ENCODE data around the gene SSH3. TPM values are rescaled to one million over a fixed set of nuclear protein-coding genes. Genes with fewer than 3 reads are reported as not detected.

SSH3 gene
- polyA plus RNA-seq, 1 donor from 2014 or later: 5.5 TPM

DNA sequence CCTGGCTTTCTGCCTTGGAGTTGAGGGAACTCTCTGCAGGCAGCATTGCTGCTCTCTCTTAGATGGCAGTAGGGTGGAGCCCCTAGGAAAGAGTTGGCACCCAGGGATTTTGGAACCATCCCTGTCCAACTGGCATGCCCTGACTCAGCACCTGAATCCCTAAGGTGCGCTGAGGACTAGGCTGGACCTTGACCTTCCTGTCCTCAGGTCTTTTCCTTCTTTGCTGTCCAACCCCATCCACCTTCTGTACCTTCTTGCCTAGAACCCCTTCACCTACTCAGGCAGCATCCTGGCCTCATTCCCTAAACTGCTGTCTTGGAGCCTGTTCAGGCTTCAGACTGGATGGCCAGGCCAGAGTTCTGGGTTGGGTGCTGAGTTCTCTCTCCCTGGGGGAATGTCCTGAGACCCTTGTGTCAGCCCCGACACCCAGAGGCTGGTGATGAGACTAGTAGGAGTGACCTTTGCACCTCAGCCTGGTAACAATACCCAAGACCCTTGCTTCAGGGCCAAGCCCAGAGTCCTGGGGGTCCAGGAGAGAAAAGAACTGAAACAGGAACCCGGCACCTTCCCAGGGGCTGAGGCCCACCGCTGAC, 52.6 kb downstream of the SSH3 start:
- Mint-ChIP-seq H3K27ac (peak overlapping the region in 2 of 3 donors; percentile 16 to 63), H3K4me3 (peak overlapping the region in 3 of 4 donors; percentile 58 to 80 (median 79)), H3K27me3 (no peaks in the 10 kb centered on the region), H3K4me1 (peaks cover 19 to 49% (median 48%) of the 10 kb centered on the region in 3 donors), H3K9me3 (no peaks in the 10 kb centered on the region), H3K36me3 (no peaks in the 10 kb centered on the region)

- H3K4me3 Mint-ChIP-seq: peak overlapping the region; percentile 1 to 94 (median 54)
- H3K27me3 Mint-ChIP-seq: no peaks in the 10 kb centered on the region
Observed at GRCh38 chr11:67356387-67356863, 53.1 kb downstream of the SSH3 start.

GRCh38 chr11:67356864-67357561, 53.7 kb downstream of the SSH3 start:
- H3K4me3 Mint-ChIP-seq: peak overlapping the region; percentile 1 to 94 (median 54)
- H3K27me3 Mint-ChIP-seq: no peaks in the 10 kb centered on the region
- no peaks in the 10 kb centered on the region for H3K36me3 Mint-ChIP-seq
- H3K9me3 Mint-ChIP-seq: no peaks in the 10 kb centered on the region
- H3K27ac Mint-ChIP-seq: peak overlapping the region; percentile 15 to 47 (median 29)
- peaks cover 21 to 48% (median 41%) of the 10 kb centered on the region in 3 donors for H3K4me1 Mint-ChIP-seq

More at GRCh38 chr11:67356387-67356863, 53.1 kb downstream of the SSH3 start:
- H3K36me3 Mint-ChIP-seq: no peaks in the 10 kb centered on the region
- peak overlapping the region; percentile 6 to 47 (median 29) for H3K27ac Mint-ChIP-seq
- peaks cover 17 to 46% (median 42%) of the 10 kb centered on the region in 3 donors for H3K4me1 Mint-ChIP-seq
- H3K9me3 Mint-ChIP-seq: no peaks in the 10 kb centered on the region

DNA sequence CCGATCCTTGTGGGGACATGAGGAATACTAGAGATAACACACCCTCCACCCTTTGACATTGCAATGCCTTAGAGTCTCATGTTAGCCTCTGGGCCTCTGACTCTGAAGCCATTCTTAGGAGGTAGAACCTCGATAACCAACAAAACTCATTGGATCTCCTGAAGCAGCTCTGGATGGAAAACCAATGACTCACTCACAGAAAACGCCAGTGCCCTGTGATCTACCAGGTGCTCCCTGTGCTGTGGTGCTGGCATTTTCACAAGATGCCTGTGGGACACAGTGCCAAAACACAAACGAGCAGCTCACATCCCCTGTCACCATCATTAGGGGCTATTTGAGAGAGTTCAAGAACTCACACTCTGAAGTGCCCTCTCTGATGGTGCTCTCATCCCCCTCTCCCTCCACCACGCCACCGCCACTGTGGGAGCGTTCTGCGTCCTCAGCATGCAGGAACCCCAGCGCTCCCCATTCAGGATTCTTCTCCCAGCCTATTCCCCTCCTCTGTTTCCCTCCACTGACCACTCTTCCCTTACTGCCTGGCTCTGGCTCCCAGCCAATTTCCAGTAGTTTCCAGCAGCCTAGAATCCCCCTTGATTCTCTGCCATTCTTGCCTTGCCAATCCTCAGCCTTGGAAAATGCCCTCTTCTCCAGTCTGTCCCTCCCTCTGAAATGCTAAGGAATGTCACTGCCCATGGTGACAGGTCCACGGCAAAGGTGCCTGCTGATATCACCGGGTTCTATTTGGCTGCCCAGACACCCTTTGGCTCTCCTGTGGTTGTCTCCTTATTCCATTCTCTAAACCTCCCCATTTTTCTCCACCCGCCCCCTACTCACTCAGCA, 54.7 kb downstream of the SSH3 start:
- Mint-ChIP-seq H3K4me1 (peaks cover 30 to 55% (median 43%) of the 10 kb centered on the region in 3 donors), H3K36me3 (no peaks in the 10 kb centered on the region), H3K9me3 (no peaks in the 10 kb centered on the region), H3K4me3 (peak overlapping the region in 1 of 4 donors; percentile 77), H3K27me3 (no peaks in the 10 kb centered on the region), H3K27ac (peak overlapping the region in 2 of 3 donors; percentile 15 to 35)

Other genes with a start within 250 kb of the SSH3 start
- gene RHOD, start 246.7 kb upstream of the SSH3 start, polyA plus RNA-seq: 0.54 TPM
- 25.1 TPM for gene KDM2A, start 184.3 kb upstream of the SSH3 start, polyA plus RNA-seq
- 26.2 TPM for gene GRK2, start 37.1 kb upstream of the SSH3 start, polyA plus RNA-seq
- gene ANKRD13D, start 14.2 kb upstream of the SSH3 start, polyA plus RNA-seq: 17.3 TPM
- 384 TPM for gene POLD4, start 50.0 kb downstream of the SSH3 start, polyA plus RNA-seq
- gene CLCF1, start 70.1 kb downstream of the SSH3 start, polyA plus RNA-seq: 5.1 TPM
- 12.0 TPM for gene RAD9A, start 88.5 kb downstream of the SSH3 start, polyA plus RNA-seq
- 546 TPM for gene PPP1CA, start 98.3 kb downstream of the SSH3 start, polyA plus RNA-seq
- 341 TPM for gene TBC1D10C, start 100.6 kb downstream of the SSH3 start, polyA plus RNA-seq
- 2.4 TPM for gene CARNS1, start 112.1 kb downstream of the SSH3 start, polyA plus RNA-seq
- gene RPS6KB2, start 125.0 kb downstream of the SSH3 start, polyA plus RNA-seq: 65.1 TPM
- 1,093 TPM for gene PTPRCAP, start 134.2 kb downstream of the SSH3 start, polyA plus RNA-seq
- gene CORO1B, start 139.9 kb downstream of the SSH3 start, polyA plus RNA-seq: 19.9 TPM
- gene GPR152, start 149.2 kb downstream of the SSH3 start, polyA plus RNA-seq: 1.8 TPM
- gene CABP4, start 151.8 kb downstream of the SSH3 start, polyA plus RNA-seq: 3.9 TPM
- 272 TPM for gene TMEM134, start 165.7 kb downstream of the SSH3 start, polyA plus RNA-seq
- 158 TPM for gene AIP, start 179.5 kb downstream of the SSH3 start, polyA plus RNA-seq
- 40.6 TPM for gene PITPNM1, start 201.8 kb downstream of the SSH3 start, polyA plus RNA-seq
- gene CDK2AP2, start 204.6 kb downstream of the SSH3 start, polyA plus RNA-seq: 133 TPM
- not detected for gene CABP2, start 219.9 kb downstream of the SSH3 start, polyA plus RNA-seq